ENCODE data around the gene EVC2.

Gene EVC2

GRCh38 chr4:5708449-5709206, at the start of gene EVC2:
TSS of gene EVC2 (minus strand) at chr4:5708559. CDS start at chr4:5708513, 46 bp downstream.
- no peaks in the 10 kb centered on the region for H3K9me3 Mint-ChIP-seq
- H3K4me3 Mint-ChIP-seq, result no peak within 1 kb of the TSS
- H3K36me3 Mint-ChIP-seq, result peaks cover under 1% of the 10 kb centered on the region
- H3K27ac Mint-ChIP-seq, result no peak within 1 kb of the TSS
- peaks cover 5% of the 10 kb centered on the region for H3K4me1 Mint-ChIP-seq
- H3K27me3 Mint-ChIP-seq, result peaks cover 36% of the 10 kb centered on the region

- Mint-ChIP-seq H3K36me3 (no peaks in the 10 kb centered on the region), H3K27me3 (no peaks in the 10 kb centered on the region), H3K4me1 (no peaks in the 10 kb centered on the region), H3K9me3 (no peaks in the 10 kb centered on the region), H3K4me3 (no peak overlapping the region), H3K27ac (no peak overlapping the region)
These were observed 49.6 kb upstream of the EVC2 start for GRCh38 chr4:5757954-5758353.

GRCh38 chr4:5757536-5757935, 49.2 kb upstream of the EVC2 start:
- H3K27me3 Mint-ChIP-seq, result no peaks in the 10 kb centered on the region
- H3K36me3 Mint-ChIP-seq, result no peaks in the 10 kb centered on the region
- no peak overlapping the region for H3K4me3 Mint-ChIP-seq
- no peak overlapping the region for H3K27ac Mint-ChIP-seq
- H3K9me3 Mint-ChIP-seq, result no peaks in the 10 kb centered on the region
- no peaks in the 10 kb centered on the region for H3K4me1 Mint-ChIP-seq

GRCh38 chr4:5757091-5757490, 48.7 kb upstream of the EVC2 start:
- Mint-ChIP-seq H3K4me1 (no peaks in the 10 kb centered on the region), H3K27ac (no peak overlapping the region), H3K9me3 (no peaks in the 10 kb centered on the region), H3K36me3 (no peaks in the 10 kb centered on the region), H3K27me3 (no peaks in the 10 kb centered on the region), H3K4me3 (no peak overlapping the region)

GRCh38 chr4:5756271-5756670, 47.9 kb upstream of the EVC2 start:
- Mint-ChIP-seq H3K4me1 (no peaks in the 10 kb centered on the region), H3K27ac (no peak overlapping the region), H3K27me3 (no peaks in the 10 kb centered on the region), H3K4me3 (no peak overlapping the region), H3K36me3 (no peaks in the 10 kb centered on the region), H3K9me3 (no peaks in the 10 kb centered on the region)

- Mint-ChIP-seq H3K4me1 (no peaks in the 10 kb centered on the region), H3K4me3 (no peak overlapping the region), H3K36me3 (no peaks in the 10 kb centered on the region), H3K9me3 (no peaks in the 10 kb centered on the region), H3K27ac (no peak overlapping the region), H3K27me3 (no peaks in the 10 kb centered on the region)
These were observed 47.3 kb upstream of the EVC2 start for GRCh38 chr4:5755679-5756078.

GRCh38 chr4:5755161-5755560, 46.8 kb upstream of the EVC2 start:
- Mint-ChIP-seq H3K4me3 (no peak overlapping the region), H3K9me3 (no peaks in the 10 kb centered on the region), H3K27me3 (no peaks in the 10 kb centered on the region), H3K4me1 (no peaks in the 10 kb centered on the region), H3K36me3 (no peaks in the 10 kb centered on the region), H3K27ac (no peak overlapping the region)

GRCh38 chr4:5754529-5754881, 46.1 kb upstream of the EVC2 start:
- H3K4me1 Mint-ChIP-seq, result no peaks in the 10 kb centered on the region
- H3K27me3 Mint-ChIP-seq, result no peaks in the 10 kb centered on the region
- no peaks in the 10 kb centered on the region for H3K9me3 Mint-ChIP-seq

GRCh38 chr4:5753766-5754528, 45.6 kb upstream of the EVC2 start:
- Mint-ChIP-seq H3K9me3 (no peaks in the 10 kb centered on the region), H3K36me3 (no peaks in the 10 kb centered on the region), H3K27me3 (no peaks in the 10 kb centered on the region), H3K4me3 (no peak overlapping the region), H3K27ac (no peak overlapping the region), H3K4me1 (no peaks in the 10 kb centered on the region)

More at GRCh38 chr4:5754529-5754881, 46.1 kb upstream of the EVC2 start:
- Mint-ChIP-seq H3K4me3 (no peak overlapping the region), H3K27ac (no peak overlapping the region), H3K36me3 (no peaks in the 10 kb centered on the region)

- no peaks in the 10 kb centered on the region for H3K4me1 Mint-ChIP-seq
- no peak overlapping the region for H3K4me3 Mint-ChIP-seq
These were observed 45.0 kb upstream of the EVC2 start for GRCh38 chr4:5753366-5753765.

GRCh38 chr4:5752376-5753184, 44.2 kb upstream of the EVC2 start:
- no peaks in the 10 kb centered on the region for H3K27me3 Mint-ChIP-seq
- no peaks in the 10 kb centered on the region for H3K4me1 Mint-ChIP-seq
- H3K9me3 Mint-ChIP-seq, result no peaks in the 10 kb centered on the region
- H3K27ac Mint-ChIP-seq, result no peak overlapping the region
- no peaks in the 10 kb centered on the region for H3K36me3 Mint-ChIP-seq
- H3K4me3 Mint-ChIP-seq, result no peak overlapping the region

More at GRCh38 chr4:5753366-5753765, 45.0 kb upstream of the EVC2 start:
- no peaks in the 10 kb centered on the region for H3K36me3 Mint-ChIP-seq
- no peaks in the 10 kb centered on the region for H3K27me3 Mint-ChIP-seq
- no peak overlapping the region for H3K27ac Mint-ChIP-seq
- H3K9me3 Mint-ChIP-seq, result no peaks in the 10 kb centered on the region

GRCh38 chr4:5751666-5752375, 43.5 kb upstream of the EVC2 start:
- Mint-ChIP-seq H3K4me1 (no peaks in the 10 kb centered on the region), H3K4me3 (no peak overlapping the region), H3K27me3 (no peaks in the 10 kb centered on the region), H3K9me3 (no peaks in the 10 kb centered on the region), H3K27ac (no peak overlapping the region), H3K36me3 (no peaks in the 10 kb centered on the region)

GRCh38 chr4:5750946-5751665, 42.7 kb upstream of the EVC2 start:
- Mint-ChIP-seq H3K4me3 (no peak overlapping the region), H3K9me3 (no peaks in the 10 kb centered on the region), H3K36me3 (no peaks in the 10 kb centered on the region), H3K27me3 (no peaks in the 10 kb centered on the region), H3K27ac (no peak overlapping the region), H3K4me1 (no peaks in the 10 kb centered on the region)

GRCh38 chr4:5750052-5750945, 41.9 kb upstream of the EVC2 start:
- H3K27ac Mint-ChIP-seq, result no peak overlapping the region
- no peaks in the 10 kb centered on the region for H3K36me3 Mint-ChIP-seq
- no peak overlapping the region for H3K4me3 Mint-ChIP-seq
- H3K9me3 Mint-ChIP-seq, result no peaks in the 10 kb centered on the region
- H3K27me3 Mint-ChIP-seq, result no peaks in the 10 kb centered on the region
- H3K4me1 Mint-ChIP-seq, result no peaks in the 10 kb centered on the region
